DOHH2 (cell line): ENCODE results near the gene TUT4.

Experiments used
- EZH2phosphoT487 ChIP-seq: fragments of 200-600 bp; sonication (generic); IDR thresholded peaks from 2 replicates; pipeline ENCODE4 v1.6.1; 2017; ENCODE audit warnings: borderline replicate concordance, mild to moderate bottlenecking, antibody characterized with exemption, low read length, moderate library complexity, mixed read lengths
- TF ChIP-seq, protein P1 (sequence below): fragments of 200-600 bp; sonication (generic); IDR thresholded peaks from one replicate; pipeline ENCODE4 v1.5.1; 2014; ENCODE audit warnings: antibody characterized with exemption, mild to moderate bottlenecking, low read depth, low read length; ENCODE audit not compliant: poor library complexity, severe bottlenecking

DNA sequence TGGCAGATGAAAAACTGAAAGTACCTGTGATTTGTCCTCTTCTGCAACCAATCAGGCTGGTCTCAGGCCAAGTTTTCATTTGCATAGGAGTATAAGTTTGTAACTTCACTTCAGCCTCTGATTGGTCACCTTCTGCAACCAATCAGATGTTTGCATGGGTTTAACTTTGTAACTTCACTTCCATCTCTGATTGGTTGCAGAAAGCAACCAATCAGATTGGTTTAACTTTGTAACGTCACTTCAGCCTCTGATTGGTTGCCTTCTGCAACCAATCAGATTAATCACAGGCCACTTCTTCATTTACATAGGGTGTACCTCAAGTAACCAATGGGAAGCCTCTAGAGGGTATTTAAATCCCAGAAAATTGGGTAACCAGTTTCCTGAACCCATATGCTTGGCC is 18.9 kb upstream of the TUT4 start:
- TF ChIP-seq, protein P1, sequence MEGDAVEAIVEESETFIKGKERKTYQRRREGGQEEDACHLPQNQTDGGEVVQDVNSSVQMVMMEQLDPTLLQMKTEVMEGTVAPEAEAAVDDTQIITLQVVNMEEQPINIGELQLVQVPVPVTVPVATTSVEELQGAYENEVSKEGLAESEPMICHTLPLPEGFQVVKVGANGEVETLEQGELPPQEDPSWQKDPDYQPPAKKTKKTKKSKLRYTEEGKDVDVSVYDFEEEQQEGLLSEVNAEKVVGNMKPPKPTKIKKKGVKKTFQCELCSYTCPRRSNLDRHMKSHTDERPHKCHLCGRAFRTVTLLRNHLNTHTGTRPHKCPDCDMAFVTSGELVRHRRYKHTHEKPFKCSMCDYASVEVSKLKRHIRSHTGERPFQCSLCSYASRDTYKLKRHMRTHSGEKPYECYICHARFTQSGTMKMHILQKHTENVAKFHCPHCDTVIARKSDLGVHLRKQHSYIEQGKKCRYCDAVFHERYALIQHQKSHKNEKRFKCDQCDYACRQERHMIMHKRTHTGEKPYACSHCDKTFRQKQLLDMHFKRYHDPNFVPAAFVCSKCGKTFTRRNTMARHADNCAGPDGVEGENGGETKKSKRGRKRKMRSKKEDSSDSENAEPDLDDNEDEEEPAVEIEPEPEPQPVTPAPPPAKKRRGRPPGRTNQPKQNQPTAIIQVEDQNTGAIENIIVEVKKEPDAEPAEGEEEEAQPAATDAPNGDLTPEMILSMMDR, result no peak
- no peak for TF ChIP-seq EZH2phosphoT487
